Measurements from ENCODE around the gene ALKAL2. TPM values are rescaled to one million over a fixed set of nuclear protein-coding genes. Genes with fewer than 3 reads are reported as not detected.
"Not testable (repeated sequence)": the region's sequence is repeated elsewhere in the genome, so short reads cannot be mapped to it uniquely, and the experiment has no call there.

Gene ALKAL2
- polyA plus RNA-seq, 1 of the 3 experiments (the other 2 are of a cell fraction), result not detected

- Histone ChIP-seq H3K9me2 (no peaks in the 10 kb centered on the region), H3F3A (replicated peaks; ENCODE audit: insufficient read depth) (no peaks in the 10 kb centered on the region), H3K27ac (ENCODE audit: low read depth in 2 of 2, low read length in 1 of 2) (no peak overlapping the region), H3K9me3 (no peaks in the 10 kb centered on the region), H3K4me2 (no peak overlapping the region), H4K20me1 (ENCODE audit: insufficient read depth) (no peaks in the 10 kb centered on the region), H3K9ac (no peak overlapping the region), H3K36me3 (replicated peaks in 1 of 2; ENCODE audit: control insufficient read depth in 1 of 2, insufficient read depth in 2 of 2, low read length in 1 of 2) (no peaks in the 10 kb centered on the region), H3K4me3 (ENCODE audit: low read depth in 2 of 2, low read length in 1 of 2) (no peak overlapping the region), H3K27me3 (ENCODE audit: insufficient read depth) (no peaks in the 10 kb centered on the region), H3K79me2 (ENCODE audit: insufficient read depth) (no peaks in the 10 kb centered on the region), H3K4me1 (ENCODE audit: control insufficient read depth in 1 of 2, insufficient read depth in 2 of 2, low read depth in 1 of 2, low read length in 1 of 2) (no peaks in the 10 kb centered on the region; a peak in 1 of 4 replicates), H2AFZ (ENCODE audit: low read depth) (no peak overlapping the region)
- WGBS (ENCODE audit: low lambda C conversion rate), result 77% methylated on average over 10 of the region's 12 CpGs
- TF ChIP-seq EP300 (IDR thresholded peaks at IDR 0.05; ENCODE audit: borderline replicate concordance in 1 of 2, low read depth in 1 of 2, low read length in 1 of 2) (no peak), EZH2phosphoT487 (IDR thresholded peaks at IDR 0.05; ENCODE audit: borderline replicate concordance, low read depth) (no peak), RAD21 (IDR thresholded peaks at IDR 0.05; ENCODE audit: low read length) (no peak), MAX (IDR thresholded peaks at IDR 0.05; ENCODE audit: low read depth) (no peak), PBX3 (IDR thresholded peaks at IDR 0.05) (no peak), RCOR1 (IDR thresholded peaks at IDR 0.05; ENCODE audit: low read length) (no peak), CHD2 (IDR thresholded peaks at IDR 0.05; ENCODE audit: low read length, partially characterized antibody) (no peak), JUND (IDR thresholded peaks at IDR 0.05) (no peak), USF1 (IDR thresholded peaks at IDR 0.05; ENCODE audit: borderline replicate concordance, low read depth) (no peak)
- POLR2A ChIA-PET, result no interaction called here
- no peak for DNase-seq
- CTCF ChIA-PET, result interaction anchor here (2.0 to 4.0 kb wide), 2 partner anchors 11 to 15 kb away, joined by 5 to 27 read pairs; no protein-coding TSS in a partner anchor
Measured at GRCh38 chr2:316381-316780, 28.5 kb upstream of the ALKAL2 start.

- CTCF ChIA-PET, result interaction anchor here (0.7 to 1.3 kb wide), 3 partner anchors 12 to 25 kb away, joined by 3 to 5 read pairs (median 3); no protein-coding TSS in a partner anchor
- POLR2A ChIA-PET; H2AFZ ChIP-seq (ENCODE audit: low read depth); H3K4me3 ChIP-seq (ENCODE audit: low read depth in 2 of 2, low read length in 1 of 2); H3K9me2 ChIP-seq; H3K4me1 ChIP-seq (ENCODE audit: control insufficient read depth in 1 of 2, insufficient read depth in 2 of 2, low read depth in 1 of 2, low read length in 1 of 2); H3K79me2 ChIP-seq (ENCODE audit: insufficient read depth); H3K9me3 ChIP-seq; H3K27ac ChIP-seq (ENCODE audit: low read depth in 2 of 2, low read length in 1 of 2); H3K27me3 ChIP-seq (ENCODE audit: insufficient read depth); H3F3A ChIP-seq (replicated peaks; ENCODE audit: insufficient read depth); H3K36me3 ChIP-seq (replicated peaks in 1 of 2; ENCODE audit: control insufficient read depth in 1 of 2, insufficient read depth in 2 of 2, low read length in 1 of 2); H3K9ac ChIP-seq; H3K4me2 ChIP-seq; H4K20me1 ChIP-seq (ENCODE audit: insufficient read depth); DNase-seq: not testable (repeated sequence)
- WGBS (ENCODE audit: low lambda C conversion rate), result 17% methylated on average over 6 of the region's 6 CpGs
Measured at GRCh38 chr2:315925-316324, 28.0 kb upstream of the ALKAL2 start.

Data from SK-N-SH (cell line).